Measurements from ENCODE around the gene E4F1.
"Not testable (repeated sequence)": the region's sequence is repeated elsewhere in the genome, so short reads cannot be mapped to it uniquely, and the experiment has no call there.

Gene E4F1

GRCh38 chr16:2231016-2231931 is 7.9 kb downstream of the E4F1 start:
- DNase-seq = no peak

GRCh38 chr16:2232094-2232990 is 9.0 kb downstream of the E4F1 start:
- DNase-seq = no peak

GRCh38 chr16:2233046-2233775 is 9.8 kb downstream of the E4F1 start:
- no peak for DNase-seq

- DNase-seq = no peak
Observed at GRCh38 chr16:2233872-2234812, 10.8 kb downstream of the E4F1 start.

DNA sequence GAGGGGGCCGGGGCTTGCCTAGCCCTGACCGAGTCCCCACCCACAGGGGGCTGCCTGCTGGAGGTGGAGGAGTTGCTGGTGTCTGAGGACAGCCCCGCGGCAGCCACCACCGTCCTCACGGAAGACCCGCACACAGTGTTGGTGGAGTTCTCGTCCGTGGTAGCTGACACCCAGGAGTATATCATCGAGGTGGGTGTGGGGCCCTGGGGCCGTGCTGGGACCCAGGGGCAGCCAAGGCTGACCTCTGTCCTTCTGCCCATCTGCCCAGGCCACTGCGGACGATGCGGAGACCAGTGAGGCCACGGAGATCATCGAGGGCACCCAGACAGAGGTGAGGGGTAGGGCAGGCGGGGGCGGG is 11.4 kb downstream of the E4F1 start:
- no peak for DNase-seq

DNA sequence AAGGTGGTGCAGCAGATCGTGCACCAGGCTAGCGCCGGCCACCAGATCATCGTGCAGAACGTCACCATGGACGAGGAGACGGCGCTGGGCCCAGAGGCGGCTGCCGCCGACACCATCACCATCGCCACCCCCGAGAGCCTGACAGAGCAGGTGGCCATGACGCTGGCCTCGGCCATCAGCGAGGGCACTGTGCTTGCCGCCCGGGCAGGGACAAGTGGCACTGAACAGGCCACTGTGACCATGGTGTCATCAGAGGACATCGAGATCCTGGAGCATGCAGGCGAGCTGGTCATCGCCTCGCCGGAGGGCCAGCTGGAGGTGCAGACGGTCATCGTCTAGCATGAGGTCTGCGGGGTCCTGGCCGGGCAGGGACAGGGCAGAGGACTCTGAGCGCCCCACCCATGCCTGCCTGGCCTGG is 11.9 kb downstream of the E4F1 start:
- DNase-seq = no peak

GRCh38 chr16:2235695-2236336 is 12.4 kb downstream of the E4F1 start:
- peak; percentile 53 for DNase-seq

- DNase-seq = peak; percentile 59
Observed at GRCh38 chr16:2236337-2237101, 13.1 kb downstream of the E4F1 start, which contains the start of gene DNASE1L2. Gene DNASE1L2 (plus strand): TSS chr16:2236444. CDS start chr16:2236817, 373 bp downstream.

- peak; percentile 57 for DNase-seq
Observed at GRCh38 chr16:2237102-2237482, 13.7 kb downstream of the E4F1 start.

DNA sequence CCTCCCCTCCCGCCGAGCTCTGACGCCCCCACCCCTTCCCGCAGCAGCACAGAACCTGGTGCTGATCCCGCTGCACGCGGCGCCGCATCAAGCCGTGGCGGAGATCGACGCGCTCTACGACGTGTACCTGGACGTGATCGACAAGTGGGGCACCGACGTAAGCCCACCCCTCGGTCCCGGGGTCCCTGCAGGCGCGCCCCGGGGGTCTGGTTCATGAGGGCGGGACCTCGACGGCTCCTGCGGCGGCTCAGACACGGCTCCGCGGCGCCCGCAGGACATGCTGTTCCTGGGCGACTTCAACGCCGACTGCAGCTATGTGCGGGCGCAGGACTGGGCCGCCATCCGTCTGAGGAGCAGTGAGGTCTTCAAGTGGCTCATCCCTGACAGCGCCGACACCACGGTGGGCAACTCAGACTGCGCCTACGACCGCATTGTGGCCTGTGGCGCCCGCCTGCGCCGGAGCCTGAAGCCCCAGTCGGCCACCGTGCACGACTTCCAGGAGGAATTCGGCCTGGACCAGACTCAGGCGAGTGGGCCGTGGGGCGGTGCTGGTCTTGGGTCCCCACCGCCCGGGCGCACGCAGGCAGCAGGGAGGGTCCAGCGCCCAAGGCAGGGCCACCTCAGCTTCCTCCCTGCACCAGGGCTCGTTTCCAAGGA is 14.2 kb downstream of the E4F1 start:
- DNase-seq = peak; percentile 56

GRCh38 chr16:2238150-2238837 is 14.9 kb downstream of the E4F1 start:
- DNase-seq = peak; percentile 56

GRCh38 chr16:2238838-2239675 is 15.7 kb downstream of the E4F1 start:
- DNase-seq = peak; percentile 54

DNA sequence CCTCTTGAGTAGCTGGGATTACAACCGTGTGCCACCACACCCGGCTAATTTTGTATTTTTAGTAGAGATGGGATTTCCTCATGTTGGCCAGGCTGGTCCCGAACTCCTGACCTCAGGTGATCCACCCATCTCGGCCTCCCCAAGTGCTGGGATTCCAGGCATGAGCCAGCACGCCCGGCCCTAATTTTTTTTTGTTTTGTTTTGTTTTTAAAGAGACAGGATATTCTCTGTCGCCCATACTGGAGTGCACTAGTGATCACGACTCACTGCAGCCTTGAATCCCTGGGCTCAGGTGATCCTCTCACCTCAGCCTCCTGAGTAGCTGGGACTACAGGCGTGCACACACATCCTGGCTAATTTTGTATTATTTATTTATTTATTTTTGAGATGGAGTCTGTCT is 16.9 kb downstream of the E4F1 start:
- not testable (repeated sequence) for DNase-seq

- DNase-seq = no peak
Observed at GRCh38 chr16:2242598-2242997, 19.2 kb downstream of the E4F1 start.

DNA sequence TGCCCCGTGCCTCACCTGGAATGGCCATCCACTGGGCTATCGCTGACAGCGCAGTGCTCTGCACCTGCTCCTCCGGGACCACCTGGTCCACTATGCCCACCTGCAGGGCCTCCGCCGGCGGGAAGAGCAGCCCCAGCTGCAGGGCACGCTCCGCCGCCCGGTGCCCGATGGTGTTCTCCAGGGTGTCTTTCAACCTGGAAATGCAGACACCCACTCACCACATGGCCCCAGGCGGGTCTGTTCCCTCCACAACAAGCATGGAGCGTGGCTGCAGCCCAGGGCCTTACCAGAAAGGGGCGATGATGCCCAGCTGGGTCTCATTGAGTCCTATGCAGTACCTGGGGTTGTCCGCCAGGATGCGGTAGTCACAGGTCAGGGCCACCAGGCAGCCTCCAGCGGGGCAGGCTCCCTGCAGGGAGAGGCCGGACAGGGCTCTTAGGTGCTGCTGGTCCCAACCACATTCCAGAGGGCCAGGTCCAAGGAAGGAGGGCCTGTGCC is 19.7 kb downstream of the E4F1 start:
- DNase-seq = no peak

- no peak for DNase-seq
Observed at GRCh38 chr16:2243781-2244180, 20.4 kb downstream of the E4F1 start.

GRCh38 chr16:2244301-2244700 is 20.9 kb downstream of the E4F1 start:
- DNase-seq = no peak
